Neutrophil (primary cell): ENCODE data around the gene RMI2.

Experiments used
- H3K27ac ChIP-seq: fragments of 200-600 bp; sonication (generic); 2 replicates; pipeline ENCODE4 v1.5.1; 2016; ENCODE audit warnings: mild to moderate bottlenecking, moderate library complexity
- H3K27me3 ChIP-seq: fragments of 200-600 bp; sonication (generic); 2 replicates; pipeline ENCODE4 v1.6.0; 2016; ENCODE audit warnings: mild to moderate bottlenecking
- H3K36me3 ChIP-seq: fragments of 200-600 bp; sonication (generic); 2 replicates; pipeline ENCODE4 v1.5.1; 2017
- H3K4me1 ChIP-seq, 2 experiments: fragments of 200-600 bp in 1 of 2; sonication (generic) in 1 of 2; 1 replicate in 1 of 2; 2 replicates in 1 of 2; pipeline versions ENCODE4 v1.5.1 to v1.6.1; 2013 to 2016; ENCODE audit warnings: low read depth in 1 of 2, low read length in 1 of 2, mild to moderate bottlenecking in 1 of 2, moderate library complexity in 1 of 2; ENCODE audit not compliant: control insufficient read depth in 1 of 2, insufficient read depth in 1 of 2
- H3K4me3 ChIP-seq, 2 experiments: fragments of 200-600 bp in 1 of 2; sonication (generic) in 1 of 2; 1 replicate in 1 of 2; 2 replicates in 1 of 2; pipeline ENCODE4 v1.5.1; 2013 to 2016; ENCODE audit warnings: low read depth in 1 of 2, low read length in 1 of 2, mild to moderate bottlenecking in 1 of 2, moderate library complexity in 1 of 2
- H3K9me3 ChIP-seq: fragments of 200-600 bp; sonication (generic); 2 replicates; pipeline ENCODE4 v1.5.1; 2016
- CTCF ChIP-seq: fragments of 200-600 bp; sonication (generic); IDR thresholded peaks from 2 replicates; pipeline ENCODE4 v1.5.1; 2016; ENCODE audit warnings: antibody characterized with exemption

RMI2 gene

GRCh38 chr16:11341371-11341770 is 3.9 kb upstream of the RMI2 start:
- no peak for TF ChIP-seq CTCF

GRCh38 chr16:11342021-11342855 is 3.0 kb upstream of the RMI2 start:
- Histone ChIP-seq H3K4me3 (no peak overlapping the region), H3K4me1 (peaks cover 14 to 20% of the 10 kb centered on the region in 2 experiments), H3K27ac (no peak overlapping the region), H3K9me3 (no peaks in the 10 kb centered on the region), H3K36me3 (no peaks in the 10 kb centered on the region), H3K27me3 (no peaks in the 10 kb centered on the region)
- TF ChIP-seq CTCF = no peak

More at GRCh38 chr16:11341371-11341770, 3.9 kb upstream of the RMI2 start:
- no peak overlapping the region for H3K4me3 ChIP-seq
- H3K27ac ChIP-seq = no peak overlapping the region
- no peaks in the 10 kb centered on the region for H3K36me3 ChIP-seq
- peaks cover 14 to 17% of the 10 kb centered on the region in 2 experiments for H3K4me1 ChIP-seq
- H3K27me3 ChIP-seq = no peaks in the 10 kb centered on the region
- no peaks in the 10 kb centered on the region for H3K9me3 ChIP-seq

DNA sequence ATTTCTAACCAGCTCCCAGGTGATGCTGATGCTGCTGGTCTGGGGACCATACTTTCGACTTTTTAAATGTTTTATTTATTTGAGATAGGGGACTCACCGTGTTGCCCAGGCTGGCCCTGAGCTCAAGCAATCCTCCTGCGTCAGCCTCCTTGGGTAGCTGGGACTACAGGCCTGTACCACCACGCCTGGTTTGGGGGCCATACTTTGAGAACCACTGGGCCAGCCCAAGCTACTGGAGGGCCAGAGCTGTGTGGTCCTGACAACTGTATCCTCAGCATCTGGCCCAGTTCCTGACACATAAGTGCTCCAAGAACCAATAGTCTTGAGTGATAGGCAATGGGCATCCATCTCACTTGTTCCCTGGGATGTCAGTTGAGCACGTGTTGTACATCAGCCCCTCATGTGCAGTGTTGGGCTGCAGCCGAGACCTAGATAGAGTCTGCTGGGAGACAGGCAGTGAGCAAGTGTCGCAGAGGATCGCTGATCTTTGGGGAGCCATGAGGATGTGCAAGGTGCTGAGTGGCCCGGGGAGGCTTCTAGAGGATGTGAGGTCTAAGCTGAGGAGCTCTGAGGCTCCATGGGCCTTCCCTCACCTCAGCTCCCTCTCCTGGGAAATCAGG is 1.6 kb downstream of the RMI2 start:
- H3K9me3 ChIP-seq = no peaks in the 10 kb centered on the region
- no peak for TF ChIP-seq CTCF
- H3K27me3 ChIP-seq = no peaks in the 10 kb centered on the region
- H3K4me1 ChIP-seq = peaks cover 27 to 34% of the 10 kb centered on the region in 2 experiments
- no peak overlapping the region for H3K4me3 ChIP-seq
- H3K27ac ChIP-seq = no peak overlapping the region
- H3K36me3 ChIP-seq = no peaks in the 10 kb centered on the region

GRCh38 chr16:11347831-11348230 is 2.6 kb downstream of the RMI2 start:
- Histone ChIP-seq H3K27me3 (no peaks in the 10 kb centered on the region), H3K27ac (no peak overlapping the region), H3K4me1 (peaks cover 27 to 34% of the 10 kb centered on the region in 2 experiments), H3K36me3 (no peaks in the 10 kb centered on the region), H3K4me3 (no peak overlapping the region), H3K9me3 (no peaks in the 10 kb centered on the region)
- TF ChIP-seq CTCF = no peak

DNA sequence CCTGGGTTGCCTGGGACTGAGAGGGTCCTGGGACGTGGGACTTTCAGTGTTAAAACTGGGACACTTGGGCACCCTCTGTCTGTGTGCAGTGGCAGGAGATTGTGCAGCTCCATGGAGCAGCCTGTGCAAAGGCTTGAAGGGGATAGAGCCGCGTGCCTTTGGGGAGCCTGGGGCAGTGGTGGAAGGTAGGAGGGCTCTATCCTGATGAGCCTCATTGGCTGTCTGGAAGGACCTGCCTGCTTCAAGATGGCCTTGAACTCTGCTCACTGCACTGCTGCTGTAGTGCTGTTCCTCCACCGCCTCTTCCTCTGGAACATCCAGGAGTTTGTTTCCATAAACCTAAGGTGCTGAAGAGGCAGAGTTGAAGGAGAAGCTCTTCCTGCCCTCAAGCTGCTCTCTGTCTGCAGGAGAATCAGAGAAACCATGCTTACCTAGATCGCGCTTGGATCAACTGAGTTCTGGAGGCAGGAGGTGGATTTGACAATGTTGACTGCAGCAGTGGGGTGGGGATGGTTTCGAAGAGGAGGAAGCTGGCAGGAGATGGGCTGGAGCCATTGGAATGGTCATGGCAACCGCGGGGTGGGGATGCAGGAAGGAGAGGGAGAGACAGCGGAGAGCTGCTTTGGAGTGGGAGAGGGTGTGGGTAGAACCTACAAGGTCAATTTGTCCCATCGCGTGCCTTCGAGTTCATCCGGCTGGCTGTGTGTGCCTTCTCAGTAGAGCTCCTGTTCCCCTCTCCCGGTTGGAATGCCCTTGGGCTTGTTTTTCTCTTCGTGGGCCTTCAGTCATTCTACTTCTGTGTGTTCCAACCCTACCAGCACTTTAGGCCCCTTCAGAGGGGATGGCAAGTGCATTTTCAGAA is 3.7 kb downstream of the RMI2 start:
- H3K4me1 ChIP-seq = peaks cover 27 to 34% of the 10 kb centered on the region in 2 experiments
- no peak for TF ChIP-seq CTCF
- H3K27me3 ChIP-seq = no peaks in the 10 kb centered on the region
- H3K9me3 ChIP-seq = no peaks in the 10 kb centered on the region
- H3K4me3 ChIP-seq = no peak overlapping the region
- peak overlapping the region; percentile 60 for H3K27ac ChIP-seq
- no peaks in the 10 kb centered on the region for H3K36me3 ChIP-seq
